Endodermal cell (in vitro differentiated cells): Measurements from ENCODE around the gene TUT4. TPM values are rescaled to one million over a fixed set of nuclear protein-coding genes. Genes with fewer than 3 reads are reported as not detected.
A peak's percentile ranks its signal among the peaks of the same experiment; 100 is the strongest.

Experiments used
- DNase-seq: peaks from one replicate; pipeline ENCODE4 v3.0.0-alpha.2; 2017
- H3K27ac ChIP-seq: 2 replicates; pipeline ENCODE4 v1.5.1; 2013; ENCODE audit warnings: mild to moderate bottlenecking, low read depth, low read length, moderate library complexity
- H3K27me3 ChIP-seq: 2 replicates; pipeline ENCODE4 v1.6.1; 2013; ENCODE audit warnings: mild to moderate bottlenecking, low read length, moderate library complexity; ENCODE audit not compliant: insufficient read depth, control insufficient read depth, poor library complexity, severe bottlenecking
- H3K36me3 ChIP-seq: 2 replicates; pipeline ENCODE4 v1.7.0; 2013; ENCODE audit warnings: mild to moderate bottlenecking, low read length, moderate library complexity; ENCODE audit not compliant: control insufficient read depth, insufficient read depth
- H3K4me1 ChIP-seq: one replicate; pipeline ENCODE4 v1.7.0; 2013; ENCODE audit warnings: low read length; ENCODE audit not compliant: control insufficient read depth, insufficient read depth
- H3K4me3 ChIP-seq: 2 replicates; pipeline ENCODE4 v1.5.1; 2013; ENCODE audit warnings: mild to moderate bottlenecking, low read length, moderate library complexity
- H3K9ac ChIP-seq: 2 replicates; pipeline ENCODE4 v1.6.1; 2013; ENCODE audit warnings: mild to moderate bottlenecking, low read length, moderate library complexity; ENCODE audit not compliant: poor library complexity, severe bottlenecking; ENCODE audit errors: extremely low read depth
- H3K9me3 ChIP-seq: 2 replicates; pipeline ENCODE4 v1.6.1; 2013; ENCODE audit warnings: mild to moderate bottlenecking, low read length, moderate library complexity; ENCODE audit not compliant: control insufficient read depth
- H3K27ac Mint-ChIP-seq: 2 replicates; pipeline ENCODE4 v1.8.0; 2020; ENCODE audit warnings: mixed read lengths
- H3K27me3 Mint-ChIP-seq: 2 replicates; pipeline ENCODE4 v1.8.0; 2021; ENCODE audit warnings: mild to moderate bottlenecking, mixed read lengths; ENCODE audit not compliant: insufficient read depth
- H3K36me3 Mint-ChIP-seq: 2 replicates; pipeline ENCODE4 v1.8.0; 2020; ENCODE audit warnings: low read depth, mixed read lengths
- H3K4me1 Mint-ChIP-seq: 2 replicates; pipeline ENCODE4 v1.8.0; 2020; ENCODE audit warnings: mixed read lengths
- H3K4me3 Mint-ChIP-seq: 2 replicates; pipeline ENCODE4 v1.8.0; 2020; ENCODE audit warnings: mild to moderate bottlenecking, moderate library complexity, mixed read lengths
- H3K9me3 Mint-ChIP-seq: 2 replicates; pipeline ENCODE4 v1.8.0; 2020; ENCODE audit warnings: mild to moderate bottlenecking, mixed read lengths
- CTCF ChIP-seq: fragments of 200-600 bp; sonication (generic); conservative IDR thresholded peaks from 2 replicates; pipeline ENCODE4 v1.5.0; 2021; ENCODE audit warnings: antibody characterized with exemption, mild to moderate bottlenecking
- WGBS, 2 experiments: methylation state at CpG; one replicate each; pipeline versions ENCODE4 v1.1.5 to v1.1.7; 2013; ENCODE audit warnings: missing lambda C conversion rate in 2 of 2, mixed read lengths in 1 of 2; ENCODE audit not compliant: insufficient coverage in 1 of 2, insufficient read length in 1 of 2; 5-methylcytosine and 5-hydroxymethylcytosine counted together
- total RNA-seq, 2 donors: library from RNA; stranded (reverse); fragmentation: NEBNext Ultra II Directional in 1 of 2; extraction: Animal tissue kit (Norgen Biotek cat#: 25700) in 1 of 2; gene quantifications; 2 replicates in 1 of 2; 3 replicates in 1 of 2; pipeline ENCODE4 v1.2.1, GENCODE V29; 2021

Gene TUT4
- total RNA-seq, 2 donors from 2014 or later: 131 to 170 TPM

GRCh38 chr1:52544665-52545525 lies 8.0 kb downstream of the TUT4 start:
- no peaks in the 10 kb centered on the region for H3K4me1 ChIP-seq
- WGBS, 2 experiments: 95 to 100% methylated on average over 7 to 8 of the region's 8 CpGs
- Mint-ChIP-seq H3K4me3 (no peak overlapping the region), H3K36me3 (peaks cover 40% of the 10 kb centered on the region), H3K27me3 (no peaks in the 10 kb centered on the region), H3K9me3 (peaks cover 32% of the 10 kb centered on the region), H3K4me1 (peaks cover 12% of the 10 kb centered on the region), H3K27ac (no peak overlapping the region)
- peaks cover 58% of the 10 kb centered on the region for H3K36me3 ChIP-seq
- DNase-seq: no peak
- H3K27me3 ChIP-seq: no peaks in the 10 kb centered on the region
- peaks cover 42% of the 10 kb centered on the region for H3K9me3 ChIP-seq
- no peak overlapping the region for H3K9ac ChIP-seq
- no peak overlapping the region for H3K27ac ChIP-seq
- no peak for TF ChIP-seq CTCF
- peak overlapping the region; percentile 1 for H3K4me3 ChIP-seq

- TF ChIP-seq CTCF: no peak
- H3K36me3 ChIP-seq: peaks cover 65% of the 10 kb centered on the region
- no peaks in the 10 kb centered on the region for H3K27me3 ChIP-seq
- H3K9me3 Mint-ChIP-seq: peaks cover 32% of the 10 kb centered on the region
- H3K4me3 ChIP-seq: peak overlapping the region; percentile 4
- peaks cover 47% of the 10 kb centered on the region for H3K36me3 Mint-ChIP-seq
- H3K27me3 Mint-ChIP-seq: no peaks in the 10 kb centered on the region
- no peak for DNase-seq
- H3K4me1 ChIP-seq: no peaks in the 10 kb centered on the region
- H3K9ac ChIP-seq: no peak overlapping the region
- 96 to 97% methylated on average over 4 to 5 of the region's 5 CpGs for WGBS, 2 experiments
- peaks cover 42% of the 10 kb centered on the region for H3K9me3 ChIP-seq
- peaks cover 8% of the 10 kb centered on the region for H3K4me1 Mint-ChIP-seq
- H3K27ac Mint-ChIP-seq: no peak overlapping the region
- H3K4me3 Mint-ChIP-seq: no peak overlapping the region
- no peak overlapping the region for H3K27ac ChIP-seq
Measured at GRCh38 chr1:52542085-52542688, 10.7 kb downstream of the TUT4 start.

- peaks cover 8% of the 10 kb centered on the region for H3K4me1 Mint-ChIP-seq
- no peaks in the 10 kb centered on the region for H3K27me3 Mint-ChIP-seq
- TF ChIP-seq CTCF: no peak
- Histone ChIP-seq H3K4me1 (no peaks in the 10 kb centered on the region), H3K36me3 (peaks cover 64% of the 10 kb centered on the region), H3K9me3 (peaks cover 20% of the 10 kb centered on the region), H3K9ac (no peak overlapping the region), H3K27me3 (no peaks in the 10 kb centered on the region), H3K27ac (no peak overlapping the region), H3K4me3 (no peak overlapping the region)
- 98% methylated on average over 2 of the region's 2 CpGs; no CpG with 5 or more reads in 1 of the 2 experiments for WGBS, 2 experiments
- H3K4me3 Mint-ChIP-seq: no peak overlapping the region
- H3K27ac Mint-ChIP-seq: no peak overlapping the region
- DNase-seq: no peak
- peaks cover 12% of the 10 kb centered on the region for H3K9me3 Mint-ChIP-seq
- peaks cover 32% of the 10 kb centered on the region for H3K36me3 Mint-ChIP-seq
Measured at GRCh38 chr1:52534928-52535764, 17.7 kb downstream of the TUT4 start.
